ENCODE measurements around the gene ABHD18.
"Not testable (repeated sequence)": the region's sequence is repeated elsewhere in the genome, so short reads cannot be mapped to it uniquely, and the experiment has no call there.

Gene ABHD18

GRCh38 chr4:128047019-128047418 lies 81.8 kb downstream of the ABHD18 start:
- H2BK5ac ChIP-seq (ENCODE audit: low read depth, low read length, poor library complexity, severe bottlenecking); H2BK15ac ChIP-seq (ENCODE audit: low read depth, poor library complexity, severe bottlenecking); H3K4ac ChIP-seq (ENCODE audit: low read depth in 1 of 2, low read length in 2 of 2); H3K14ac ChIP-seq (ENCODE audit: low read length in 2 of 2); H2AK5ac ChIP-seq (ENCODE audit: low read length, severe bottlenecking); H3K79me1 ChIP-seq (replicated peaks; ENCODE audit: low read length, poor library complexity, severe bottlenecking); H3K36me3 ChIP-seq (ENCODE audit: control insufficient read depth in 1 of 2, insufficient read depth in 2 of 2, low read depth in 1 of 2, low read length in 2 of 2); H3K9me3 ChIP-seq (ENCODE audit: control insufficient read depth, low read length); H2BK120ac ChIP-seq (ENCODE audit: low read depth, low read length); H3K23ac ChIP-seq (ENCODE audit: low read length in 2 of 2); H3K4me1 ChIP-seq (ENCODE audit: control insufficient read depth, insufficient read depth, low read depth, low read length); H4K91ac ChIP-seq (ENCODE audit: low read length); H3K27ac ChIP-seq (ENCODE audit: low read length, poor library complexity, severe bottlenecking); H3K18ac ChIP-seq (ENCODE audit: low read depth in 1 of 2, low read length in 2 of 2); H3K9ac ChIP-seq (ENCODE audit: low read length); DNase-seq; H3K4me2 ChIP-seq (ENCODE audit: low read length, poor library complexity, severe bottlenecking); H3K4me3 ChIP-seq (ENCODE audit: insufficient read depth in 1 of 2, low read depth in 1 of 2, low read length in 2 of 2); H2BK12ac ChIP-seq (ENCODE audit: low read length in 2 of 2); H3K27me3 ChIP-seq (ENCODE audit: control insufficient read depth in 1 of 2, insufficient read depth in 1 of 2, low read length in 2 of 2); H2AFZ ChIP-seq (ENCODE audit: low read depth, low read length); H4K8ac ChIP-seq (ENCODE audit: low read length): not testable (repeated sequence)
- WGBS: 87% methylated on average over 6 of the region's 9 CpGs

- WGBS: over 99% methylated on average over 25 of the region's 34 CpGs
- not testable (repeated sequence) for H2BK5ac ChIP-seq (ENCODE audit: low read depth, low read length, poor library complexity, severe bottlenecking); H2AFZ ChIP-seq (ENCODE audit: low read depth, low read length); H3K14ac ChIP-seq (ENCODE audit: low read length in 2 of 2); H2BK12ac ChIP-seq (ENCODE audit: low read length in 2 of 2); H3K79me1 ChIP-seq (replicated peaks; ENCODE audit: low read length, poor library complexity, severe bottlenecking); DNase-seq; H3K4me3 ChIP-seq (ENCODE audit: insufficient read depth in 1 of 2, low read depth in 1 of 2, low read length in 2 of 2); H2BK15ac ChIP-seq (ENCODE audit: low read depth, poor library complexity, severe bottlenecking); H2AK5ac ChIP-seq (ENCODE audit: low read length, severe bottlenecking); H3K4me2 ChIP-seq (ENCODE audit: low read length, poor library complexity, severe bottlenecking); H2BK120ac ChIP-seq (ENCODE audit: low read depth, low read length); H3K9ac ChIP-seq (ENCODE audit: low read length); H3K9me3 ChIP-seq (ENCODE audit: control insufficient read depth, low read length); H4K91ac ChIP-seq (ENCODE audit: low read length); H3K18ac ChIP-seq (ENCODE audit: low read depth in 1 of 2, low read length in 2 of 2); H3K27me3 ChIP-seq (ENCODE audit: control insufficient read depth in 1 of 2, insufficient read depth in 1 of 2, low read length in 2 of 2); H3K4ac ChIP-seq (ENCODE audit: low read depth in 1 of 2, low read length in 2 of 2); H3K4me1 ChIP-seq (ENCODE audit: control insufficient read depth, insufficient read depth, low read depth, low read length); H3K36me3 ChIP-seq (ENCODE audit: control insufficient read depth in 1 of 2, insufficient read depth in 2 of 2, low read depth in 1 of 2, low read length in 2 of 2); H3K27ac ChIP-seq (ENCODE audit: low read length, poor library complexity, severe bottlenecking); H3K23ac ChIP-seq (ENCODE audit: low read length in 2 of 2); H4K8ac ChIP-seq (ENCODE audit: low read length)
Measured at GRCh38 chr4:128047514-128047913, 82.3 kb downstream of the ABHD18 start.

- not testable (repeated sequence) for H3K9me3 ChIP-seq (ENCODE audit: control insufficient read depth, low read length); H3K23ac ChIP-seq (ENCODE audit: low read length in 2 of 2); H3K18ac ChIP-seq (ENCODE audit: low read depth in 1 of 2, low read length in 2 of 2); H3K27me3 ChIP-seq (ENCODE audit: control insufficient read depth in 1 of 2, insufficient read depth in 1 of 2, low read length in 2 of 2); H3K27ac ChIP-seq (ENCODE audit: low read length, poor library complexity, severe bottlenecking); H3K79me1 ChIP-seq (replicated peaks; ENCODE audit: low read length, poor library complexity, severe bottlenecking); H3K4me2 ChIP-seq (ENCODE audit: low read length, poor library complexity, severe bottlenecking); H4K8ac ChIP-seq (ENCODE audit: low read length); H3K36me3 ChIP-seq (ENCODE audit: control insufficient read depth in 1 of 2, insufficient read depth in 2 of 2, low read depth in 1 of 2, low read length in 2 of 2); H2AFZ ChIP-seq (ENCODE audit: low read depth, low read length); H3K4ac ChIP-seq (ENCODE audit: low read depth in 1 of 2, low read length in 2 of 2); DNase-seq; H2AK5ac ChIP-seq (ENCODE audit: low read length, severe bottlenecking); H3K14ac ChIP-seq (ENCODE audit: low read length in 2 of 2); H3K9ac ChIP-seq (ENCODE audit: low read length); H2BK5ac ChIP-seq (ENCODE audit: low read depth, low read length, poor library complexity, severe bottlenecking); H2BK12ac ChIP-seq (ENCODE audit: low read length in 2 of 2); H3K4me1 ChIP-seq (ENCODE audit: control insufficient read depth, insufficient read depth, low read depth, low read length); H2BK120ac ChIP-seq (ENCODE audit: low read depth, low read length); H2BK15ac ChIP-seq (ENCODE audit: low read depth, poor library complexity, severe bottlenecking); H3K4me3 ChIP-seq (ENCODE audit: insufficient read depth in 1 of 2, low read depth in 1 of 2, low read length in 2 of 2); H4K91ac ChIP-seq (ENCODE audit: low read length)
- WGBS: 94% methylated on average over 10 of the region's 10 CpGs
Measured at GRCh38 chr4:128051229-128051628, 86.0 kb downstream of the ABHD18 start.

- not testable (repeated sequence) for H4K91ac ChIP-seq (ENCODE audit: low read length); H2BK5ac ChIP-seq (ENCODE audit: low read depth, low read length, poor library complexity, severe bottlenecking); H3K27ac ChIP-seq (ENCODE audit: low read length, poor library complexity, severe bottlenecking); H2AK5ac ChIP-seq (ENCODE audit: low read length, severe bottlenecking); H3K36me3 ChIP-seq (ENCODE audit: control insufficient read depth in 1 of 2, insufficient read depth in 2 of 2, low read depth in 1 of 2, low read length in 2 of 2); H3K4me2 ChIP-seq (ENCODE audit: low read length, poor library complexity, severe bottlenecking); H3K4me3 ChIP-seq (ENCODE audit: insufficient read depth in 1 of 2, low read depth in 1 of 2, low read length in 2 of 2); H3K4ac ChIP-seq (ENCODE audit: low read depth in 1 of 2, low read length in 2 of 2); H3K79me1 ChIP-seq (replicated peaks; ENCODE audit: low read length, poor library complexity, severe bottlenecking); H2AFZ ChIP-seq (ENCODE audit: low read depth, low read length); H3K9ac ChIP-seq (ENCODE audit: low read length); H3K9me3 ChIP-seq (ENCODE audit: control insufficient read depth, low read length); H3K18ac ChIP-seq (ENCODE audit: low read depth in 1 of 2, low read length in 2 of 2); H3K27me3 ChIP-seq (ENCODE audit: control insufficient read depth in 1 of 2, insufficient read depth in 1 of 2, low read length in 2 of 2); H2BK15ac ChIP-seq (ENCODE audit: low read depth, poor library complexity, severe bottlenecking); DNase-seq; H3K23ac ChIP-seq (ENCODE audit: low read length in 2 of 2); H2BK120ac ChIP-seq (ENCODE audit: low read depth, low read length); H4K8ac ChIP-seq (ENCODE audit: low read length); H3K14ac ChIP-seq (ENCODE audit: low read length in 2 of 2); H2BK12ac ChIP-seq (ENCODE audit: low read length in 2 of 2); H3K4me1 ChIP-seq (ENCODE audit: control insufficient read depth, insufficient read depth, low read depth, low read length)
- WGBS: 84% methylated on average over 6 of the region's 9 CpGs
Measured at GRCh38 chr4:128054907-128055306, 89.7 kb downstream of the ABHD18 start.

All from mesenchymal stem cell (in vitro differentiated cells and primary cell).